Lower leg skin (tissue), 4 donors: ENCODE data around the gene APOM. TPM values are rescaled to one million over a fixed set of nuclear protein-coding genes. Genes with fewer than 3 reads are reported as not detected.

Experiments
- microRNA-seq, 2 donors: library from miRNA; unstranded; fragments of <30 nt; microRNA quantifications; one replicate each; pipeline ENCODE4, GENCODE V29; 2016; ENCODE audit warnings: borderline replicate concordance in 2 of 2, borderline number of aligned reads in 1 of 2
- total RNA-seq, 4 donors: library from RNA; depleted of rRNA; stranded (reverse); fragments of >200 nt; gene quantifications; one replicate each; pipeline ENCODE4 v1.1.0, GENCODE V29; 2016

The APOM gene
- total RNA-seq, 4 donors from 2014 or later: 1.7 to 7.2 (median 2.5) TPM

Small RNA genes lying within 50 kb of the gene (microRNA-seq; reads per million reads assigned to microRNA genes)
- gene MIR4646: 0 reads per million in 2 donors
- gene MIR6832: 0 reads per million in 2 donors

Other genes starting within 250 kb of the APOM start
- gene MICB, start 157.7 kb upstream of the APOM start, total RNA-seq: 1 to 10 TPM in 2 of 4 donors, under 1 TPM in 2; 0.61 to 2.6 (median 1.2) TPM
- not detected for gene MCCD1, start 126.9 kb upstream of the APOM start, total RNA-seq
- gene DDX39B, start 113.9 kb upstream of the APOM start, total RNA-seq: 100 to 1,000 TPM; 176 to 355 (median 238) TPM
- 1 to 10 TPM in 1 of 4 donors, under 1 TPM in 1, not detected in 2; 0.46 to 1.3 TPM for gene ATP6V1G2, start 109.3 kb upstream of the APOM start, total RNA-seq
- gene NFKBIL1, start 108.3 kb upstream of the APOM start, total RNA-seq: 10 to 100 TPM; 25.2 to 44.4 (median 28.5) TPM
- not detected for gene LTA, start 83.6 kb upstream of the APOM start, total RNA-seq
- gene TNF, start 80.3 kb upstream of the APOM start, total RNA-seq: 1 to 10 TPM in 1 of 4 donors, under 1 TPM in 3; 0.38 to 1.4 (median 0.59) TPM
- gene LTB, start 73.5 kb upstream of the APOM start, total RNA-seq: 1 to 10 TPM in 1 of 4 donors, not detected in 3; 1.1 TPM
- gene LST1, start 69.6 kb upstream of the APOM start, total RNA-seq: 1 to 10 TPM; 1.6 to 7.0 (median 4.4) TPM
- not detected for gene NCR3, start 62.9 kb upstream of the APOM start, total RNA-seq
- gene AIF1, start 40.7 kb upstream of the APOM start, total RNA-seq: 10 to 100 TPM in 1 of 4 donors, 1 to 10 TPM in 3; 4.8 to 13.7 (median 7.2) TPM
- 100 to 1,000 TPM in 1 of 4 donors, 10 to 100 TPM in 3; 57.4 to 131 (median 73.7) TPM for gene PRRC2A, start 35.2 kb upstream of the APOM start, total RNA-seq
- gene BAG6, start 3.2 kb upstream of the APOM start, total RNA-seq: 100 to 1,000 TPM; 255 to 338 (median 287) TPM
- gene C6orf47, start 4.9 kb downstream of the APOM start, total RNA-seq: 10 to 100 TPM; 35.8 to 39.9 (median 37.2) TPM
- gene GPANK1, start 9.1 kb downstream of the APOM start, total RNA-seq: 10 to 100 TPM; 22.3 to 32.5 (median 24.3) TPM
- gene CSNK2B, start 10.2 kb downstream of the APOM start, total RNA-seq: 100 to 1,000 TPM; 328 to 447 (median 416) TPM
- gene LY6G5B, start 14.1 kb downstream of the APOM start, total RNA-seq: 10 to 100 TPM in 1 of 4 donors, 1 to 10 TPM in 3; 4.2 to 21.3 (median 7.1) TPM
- 1 to 10 TPM in 1 of 4 donors, not detected in 3; 1.6 TPM for gene LY6G5C, start 25.2 kb downstream of the APOM start, total RNA-seq
- 10 to 100 TPM; 49.9 to 61.8 (median 52.0) TPM for gene ABHD16A, start 47.4 kb downstream of the APOM start, total RNA-seq
- not detected for gene LY6G6F, start 51.0 kb downstream of the APOM start, total RNA-seq
- 1 to 10 TPM in 1 of 4 donors, not detected in 3; 9.5 TPM for gene LY6G6D, start 59.5 kb downstream of the APOM start, total RNA-seq
- gene LY6G6C, start 65.9 kb downstream of the APOM start, total RNA-seq: 100 to 1,000 TPM; 189 to 513 (median 237) TPM
- gene MPIG6B, start 67.5 kb downstream of the APOM start, total RNA-seq: 10 to 100 TPM in 1 of 4 donors, 1 to 10 TPM in 3; 6.0 to 10.5 (median 7.9) TPM
- gene DDAH2, start 73.4 kb downstream of the APOM start, total RNA-seq: 100 to 1,000 TPM in 3 of 4 donors, 10 to 100 TPM in 1; 65.7 to 124 (median 106) TPM
- gene CLIC1, start 80.6 kb downstream of the APOM start, total RNA-seq: 100 to 1,000 TPM; 293 to 430 (median 393) TPM
- 10 to 100 TPM in 3 of 4 donors, 1 to 10 TPM in 1; 7.8 to 13.8 (median 11.4) TPM for gene MSH5, start 84.1 kb downstream of the APOM start, total RNA-seq
- gene SAPCD1, start 106.8 kb downstream of the APOM start, total RNA-seq: 10 to 100 TPM; 25.3 to 80.6 (median 55.3) TPM
- gene VWA7, start 121.4 kb downstream of the APOM start, total RNA-seq: 1 to 10 TPM in 3 of 4 donors, under 1 TPM in 1; 0.49 to 4.8 (median 1.4) TPM
- gene VARS1, start 139.9 kb downstream of the APOM start, total RNA-seq: 10 to 100 TPM; 39.2 to 53.9 (median 46.9) TPM
- 10 to 100 TPM; 24.7 to 34.5 (median 28.7) TPM for gene LSM2, start 151.1 kb downstream of the APOM start, total RNA-seq
- gene HSPA1L, start 159.4 kb downstream of the APOM start, total RNA-seq: 1 to 10 TPM; 1.3 to 2.3 (median 1.8) TPM
- 100 to 1,000 TPM; 237 to 342 (median 321) TPM for gene HSPA1A, start 159.6 kb downstream of the APOM start, total RNA-seq
- gene HSPA1B, start 171.8 kb downstream of the APOM start, total RNA-seq: 100 to 1,000 TPM; 378 to 549 (median 420) TPM
- 10 to 100 TPM; 29.1 to 47.6 (median 39.6) TPM for gene NEU1, start 206.9 kb downstream of the APOM start, total RNA-seq
- gene SLC44A4, start 223.1 kb downstream of the APOM start, total RNA-seq: 1 to 10 TPM; 1.6 to 5.2 (median 3.2) TPM
- 10 to 100 TPM; 25.5 to 39.3 (median 33.6) TPM for gene EHMT2, start 241.8 kb downstream of the APOM start, total RNA-seq
- 1 to 10 TPM in 1 of 4 donors, under 1 TPM in 3; 0.25 to 1.6 (median 0.77) TPM for gene ZBTB12, start 246.2 kb downstream of the APOM start, total RNA-seq